Neural cell (in vitro differentiated cells): ENCODE results near the gene CPEB3. TPM values are rescaled to one million over a fixed set of nuclear protein-coding genes. Genes with fewer than 3 reads are reported as not detected.
"Not testable (repeated sequence)": the region's sequence is repeated elsewhere in the genome, so short reads cannot be mapped to it uniquely, and the experiment has no call there.

Experiments
- H2AFZ ChIP-seq: fragments of 200-600, 300-800 bp; sonication (generic), shearing (Covaris generic); 2 replicates; pipeline ENCODE4 v1.6.0; 2014; ENCODE audit warnings: low read depth, mild to moderate bottlenecking, antibody characterized with exemption, low read length, moderate library complexity
- H3F3A ChIP-seq: fragments of 200-600 bp; shearing (Covaris generic); 2 replicates; pipeline ENCODE4 v1.6.1; 2016; ENCODE audit warnings: mild to moderate bottlenecking, moderate library complexity, mixed read lengths, antibody characterized with exemption, low read length; ENCODE audit not compliant: insufficient read depth, poor library complexity, severe bottlenecking
- H3K27ac ChIP-seq: fragments of 200-600, 300-800 bp; sonication (generic), shearing (Covaris generic); 2 replicates; pipeline ENCODE4 v1.5.1; 2014; ENCODE audit warnings: mild to moderate bottlenecking, low read length, moderate library complexity
- H3K27me3 ChIP-seq: fragments of 300-800, 200-600 bp; sonication (generic), shearing (Covaris generic); 2 replicates; pipeline ENCODE4 v1.6.0; 2014; ENCODE audit warnings: mild to moderate bottlenecking, low read depth, low read length, moderate library complexity; ENCODE audit not compliant: insufficient read depth
- H3K36me3 ChIP-seq: fragments of 300-800, 200-600 bp; sonication (generic), shearing (Covaris generic); 2 replicates; pipeline ENCODE4 v1.5.1; 2014; ENCODE audit warnings: mild to moderate bottlenecking, antibody characterized with exemption, low read length, moderate library complexity; ENCODE audit not compliant: insufficient read depth
- H3K4me2 ChIP-seq: fragments of 300-800, 200-600 bp; sonication (generic), shearing (Covaris generic); 2 replicates; pipeline ENCODE4 v1.6.0; 2014; ENCODE audit warnings: mild to moderate bottlenecking, low read length
- H3K4me3 ChIP-seq: fragments of 300-800, 200-600 bp; sonication (generic), shearing (Covaris generic); 2 replicates; pipeline ENCODE4 v1.5.1; 2014; ENCODE audit warnings: mild to moderate bottlenecking, low read length, moderate library complexity
- H3K79me2 ChIP-seq: fragments of 200-600 bp; shearing (Covaris generic); replicated peaks from 2 replicates; pipeline ENCODE4 v1.6.0; 2014; ENCODE audit warnings: mild to moderate bottlenecking, low read length, moderate library complexity; ENCODE audit not compliant: insufficient read depth
- H3K9ac ChIP-seq: fragments of 300-800, 200-600 bp; sonication (generic), shearing (Covaris generic); 2 replicates; pipeline ENCODE4 v1.6.1; 2016; ENCODE audit warnings: mild to moderate bottlenecking, low read length, mixed read lengths
- H3K9me2 ChIP-seq: fragments of 200-600 bp; shearing (Covaris generic); 2 replicates; pipeline ENCODE4 v1.6.1; 2016; ENCODE audit warnings: mild to moderate bottlenecking, low read length, mixed read lengths; ENCODE audit not compliant: insufficient read depth
- H3K9me3 ChIP-seq: fragments of 200-600, 300-800 bp; sonication (generic), shearing (Covaris generic); 2 replicates; pipeline ENCODE4 v1.6.1; 2016; ENCODE audit warnings: mild to moderate bottlenecking, mixed run types, low read length, moderate library complexity, mixed read lengths
- H4K20me1 ChIP-seq: fragments of 200-600 bp; shearing (Covaris generic); 2 replicates; pipeline ENCODE4 v1.6.1; 2016; ENCODE audit warnings: mild to moderate bottlenecking, mixed run types; ENCODE audit not compliant: insufficient read depth
- CTCF ChIP-seq: fragments of 450-650 bp; IDR thresholded peaks from 2 replicates; pipeline ENCODE4 v1.5.1; 2014; ENCODE audit warnings: antibody characterized with exemption, mild to moderate bottlenecking, moderate library complexity; ENCODE audit not compliant: poor library complexity, severe bottlenecking
- EP300 ChIP-seq: fragments of 450-650 bp; conservative IDR thresholded peaks from 2 replicates; pipeline ENCODE4 v1.6.1; 2014; ENCODE audit warnings: antibody characterized with exemption, mild to moderate bottlenecking, moderate library complexity; ENCODE audit not compliant: poor library complexity, severe bottlenecking
- EZH2 ChIP-seq: fragments of 200-600, 300-800 bp; shearing (Covaris generic), sonication (generic); IDR thresholded peaks from 2 replicates; pipeline ENCODE4 v1.6.1; 2014; ENCODE audit warnings: antibody characterized with exemption, low read length, borderline replicate concordance, mild to moderate bottlenecking; ENCODE audit not compliant: insufficient read depth, poor library complexity, severe bottlenecking
- MXI1 ChIP-seq: fragments of 450-650 bp; conservative IDR thresholded peaks from 2 replicates; pipeline ENCODE4 v1.6.1; 2014; ENCODE audit warnings: antibody characterized with exemption, mild to moderate bottlenecking; ENCODE audit not compliant: poor library complexity, severe bottlenecking
- POLR2AphosphoS5 ChIP-seq: IDR thresholded peaks from 2 replicates; pipeline ENCODE4 v1.6.1; 2012
- RAD21 ChIP-seq: fragments of 450-650 bp; conservative IDR thresholded peaks from 2 replicates; pipeline ENCODE4 v1.6.1; 2014; ENCODE audit warnings: antibody characterized with exemption, mild to moderate bottlenecking, moderate library complexity
- REST ChIP-seq: IDR thresholded peaks from 2 replicates; pipeline ENCODE4 v1.6.1; 2012; ENCODE audit warnings: borderline replicate concordance
- SMC3 ChIP-seq: fragments of 450-650 bp; conservative IDR thresholded peaks from 2 replicates; pipeline ENCODE4 v1.6.1; 2014; ENCODE audit warnings: antibody characterized with exemption, mild to moderate bottlenecking, moderate library complexity; ENCODE audit not compliant: poor library complexity
- TAF1 ChIP-seq: IDR thresholded peaks from 2 replicates; pipeline ENCODE4 v1.6.1; 2012; ENCODE audit warnings: low read depth
- polyA minus RNA-seq: library from RNA; depleted of rRNA, polyadenylated mRNA; stranded (reverse); fragments of >200 nt; gene quantifications from 2 replicates; pipeline ENCODE4 v1.2.3, GENCODE V29; 2014
- polyA plus RNA-seq: library from polyadenylated mRNA; depleted of rRNA; stranded (reverse); fragments of >200 nt; gene quantifications from 2 replicates; pipeline ENCODE4 v1.2.3, GENCODE V29; 2014

The CPEB3 gene
- 17.9 and 20.0 TPM in 2 replicates for polyA plus RNA-seq
- polyA minus RNA-seq, result 53.1 and 64.1 TPM in 2 replicates

- Histone ChIP-seq H3K9ac (peak within 1 kb of the TSS; percentile 98), H3K9me3 (no peaks in the 10 kb centered on the region), H3K27ac (peak within 1 kb of the TSS; percentile 81), H4K20me1 (no peaks in the 10 kb centered on the region), H3K4me3 (peak within 1 kb of the TSS; percentile 93), H2AFZ (peak within 1 kb of the TSS; percentile 99), H3K4me2 (peak within 1 kb of the TSS; percentile 94), H3K36me3 (no peaks in the 10 kb centered on the region), H3F3A (no peaks in the 10 kb centered on the region), H3K9me2 (no peaks in the 10 kb centered on the region), H3K27me3 (no peaks in the 10 kb centered on the region), H3K79me2 (peaks cover 51% of the 10 kb centered on the region)
- TF ChIP-seq REST (no peak), RAD21 (peak; percentile 72), TAF1 (peak; percentile 65), EZH2 (no peak), CTCF (peak; percentile 84), SMC3 (peak; percentile 81), EP300 (peak; percentile 62), POLR2AphosphoS5 (peak; percentile 94), MXI1 (peak; percentile 63)
Observed at GRCh38 chr10:92290837-92291615, at the start of gene CPEB3, which contains the start of gene MARCHF5. CPEB3 (minus strand) TSS chr10:92291078; CDS start chr10:92240350, 50,728 bp downstream. MARCHF5 (plus strand) TSS chr10:92291167; CDS start chr10:92291495, 328 bp downstream.

- H3K27ac ChIP-seq, H3K9me3 ChIP-seq, H4K20me1 ChIP-seq, H3K36me3 ChIP-seq, H3K4me3 ChIP-seq, H3K27me3 ChIP-seq, H3K9me2 ChIP-seq, H3K4me2 ChIP-seq, H3F3A ChIP-seq, H2AFZ ChIP-seq, H3K9ac ChIP-seq: not testable (repeated sequence)
- H3K79me2 ChIP-seq, result peaks cover 20% of the 10 kb centered on the region
Observed at GRCh38 chr10:92329927-92330326, 39.0 kb upstream of the CPEB3 start.
